ENCODE measurements around the gene SORCS2.

The SORCS2 gene

DNA sequence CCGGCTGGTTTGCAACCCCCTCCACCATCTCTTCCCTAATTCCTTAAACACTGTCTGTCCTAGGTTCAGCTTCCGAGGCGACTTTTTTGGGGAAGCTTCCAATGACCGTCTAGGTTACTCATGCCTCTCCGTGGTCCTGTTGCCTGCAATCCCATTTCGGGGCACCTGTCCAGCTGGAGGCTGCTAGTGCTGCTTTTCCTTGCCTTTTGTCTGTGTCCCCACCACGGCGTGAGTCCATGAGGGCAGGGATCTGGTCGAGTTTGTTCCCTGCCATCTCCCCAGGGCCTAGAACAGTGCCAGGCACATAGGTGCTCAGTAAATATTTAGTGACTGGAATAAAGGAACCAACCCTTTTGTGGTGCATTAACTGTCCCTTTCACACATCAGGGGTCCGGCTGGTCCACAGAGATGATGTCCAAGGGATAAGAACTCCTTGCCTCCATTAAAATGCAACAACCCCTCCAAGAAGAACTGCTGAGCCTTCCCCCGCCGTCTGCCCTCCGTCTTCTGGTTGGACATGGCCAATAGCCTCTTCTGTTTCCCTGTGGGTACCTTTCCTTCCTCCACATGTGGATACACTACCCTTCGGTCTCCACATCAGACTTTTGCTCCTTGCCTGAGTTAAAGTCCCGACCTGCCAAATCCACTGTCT is 5.7 kb upstream of the SORCS2 start:
- ChIA-PET CTCF (interaction anchor here (2.0 kb wide), 1 partner anchor 8 kb away, joined by 10 read pairs; no protein-coding TSS in a partner anchor), POLR2A (no interaction called here)
- DNase-seq (ENCODE audit: low read depth, low spot score): no peak
- H3K4me3 ChIP-seq (ENCODE audit: low read depth, low read length): no peak overlapping the region
- TF ChIP-seq, protein P1, sequence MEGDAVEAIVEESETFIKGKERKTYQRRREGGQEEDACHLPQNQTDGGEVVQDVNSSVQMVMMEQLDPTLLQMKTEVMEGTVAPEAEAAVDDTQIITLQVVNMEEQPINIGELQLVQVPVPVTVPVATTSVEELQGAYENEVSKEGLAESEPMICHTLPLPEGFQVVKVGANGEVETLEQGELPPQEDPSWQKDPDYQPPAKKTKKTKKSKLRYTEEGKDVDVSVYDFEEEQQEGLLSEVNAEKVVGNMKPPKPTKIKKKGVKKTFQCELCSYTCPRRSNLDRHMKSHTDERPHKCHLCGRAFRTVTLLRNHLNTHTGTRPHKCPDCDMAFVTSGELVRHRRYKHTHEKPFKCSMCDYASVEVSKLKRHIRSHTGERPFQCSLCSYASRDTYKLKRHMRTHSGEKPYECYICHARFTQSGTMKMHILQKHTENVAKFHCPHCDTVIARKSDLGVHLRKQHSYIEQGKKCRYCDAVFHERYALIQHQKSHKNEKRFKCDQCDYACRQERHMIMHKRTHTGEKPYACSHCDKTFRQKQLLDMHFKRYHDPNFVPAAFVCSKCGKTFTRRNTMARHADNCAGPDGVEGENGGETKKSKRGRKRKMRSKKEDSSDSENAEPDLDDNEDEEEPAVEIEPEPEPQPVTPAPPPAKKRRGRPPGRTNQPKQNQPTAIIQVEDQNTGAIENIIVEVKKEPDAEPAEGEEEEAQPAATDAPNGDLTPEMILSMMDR (IDR thresholded peaks at IDR 0.05; ENCODE audit: insufficient read depth, low read length, missing control alignments): no peak

DNA sequence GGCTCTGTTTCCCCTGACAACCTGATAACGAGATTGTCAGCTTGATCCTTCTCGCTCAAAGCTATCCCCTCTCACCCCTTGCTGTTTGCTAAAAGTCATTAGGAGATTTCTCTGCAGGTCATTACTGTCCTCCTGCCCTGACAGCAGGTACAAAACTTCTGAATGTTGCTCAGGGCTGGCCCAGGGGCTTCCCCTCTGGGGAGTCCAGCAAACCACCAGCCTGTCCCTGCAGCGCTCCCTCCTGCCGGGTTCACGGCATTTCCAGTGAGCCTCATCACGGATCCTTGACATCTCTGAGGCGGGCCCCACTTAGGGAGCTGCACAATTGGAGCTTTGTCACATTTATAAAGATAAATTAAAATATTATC is 5.2 kb upstream of the SORCS2 start:
- ChIA-PET POLR2A (no interaction called here), CTCF (no interaction called here)
- no peak for DNase-seq (ENCODE audit: low read depth, low spot score)
- TF ChIP-seq, protein P1 (IDR thresholded peaks at IDR 0.05; ENCODE audit: insufficient read depth, low read length, missing control alignments): no peak
- no peak overlapping the region for H3K4me3 ChIP-seq (ENCODE audit: low read depth, low read length)

DNA sequence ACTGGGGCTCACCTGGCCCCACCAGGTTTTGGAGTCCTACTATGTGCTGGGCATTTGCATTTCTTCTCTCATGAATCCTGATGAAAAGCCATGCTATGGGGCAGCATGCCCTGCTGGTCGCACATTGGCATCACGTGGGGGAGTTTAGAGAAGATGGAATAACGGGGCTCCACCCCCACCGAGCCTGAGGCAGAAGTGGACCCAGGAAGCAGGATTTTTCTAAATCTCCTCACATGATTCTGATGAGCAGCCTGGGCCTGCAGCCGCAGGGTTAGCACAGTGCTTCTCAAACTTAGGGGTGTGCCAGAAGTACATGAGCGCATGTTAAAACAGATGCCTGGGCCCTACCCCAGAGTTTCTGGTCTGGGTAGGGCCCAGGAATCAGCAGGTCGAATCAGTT is 4.6 kb upstream of the SORCS2 start:
- TF ChIP-seq, protein P1 (IDR thresholded peaks at IDR 0.05; ENCODE audit: insufficient read depth, low read length, missing control alignments): no peak
- H3K4me3 ChIP-seq (ENCODE audit: low read depth, low read length): no peak overlapping the region
- CTCF ChIA-PET: interaction anchor here (0.7 to 5.1 kb wide), 2 partner anchors 108 to 150 kb away, joined by 3 to 103 read pairs; no protein-coding TSS in a partner anchor
- POLR2A ChIA-PET: no interaction called here
- DNase-seq (ENCODE audit: low read depth, low spot score): no peak

DNA sequence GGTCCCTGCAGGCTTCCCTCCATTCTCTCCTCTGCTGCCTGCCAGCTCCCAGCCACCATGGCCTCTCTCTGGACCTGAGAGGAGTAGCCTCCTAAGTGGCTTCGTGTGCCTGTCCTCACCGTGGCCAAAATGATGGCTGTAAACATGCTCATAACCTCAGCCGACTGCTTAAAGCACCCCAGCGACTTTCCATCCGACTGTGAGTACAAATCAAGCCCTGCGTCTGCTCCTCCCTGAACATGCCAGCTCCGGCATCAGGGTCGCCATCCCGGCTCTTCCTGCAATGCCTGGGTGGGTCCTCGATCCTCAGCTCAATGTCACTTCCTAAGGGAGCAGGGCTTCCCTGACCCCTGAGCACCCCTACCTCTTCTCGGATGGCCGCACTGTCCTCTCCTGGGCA is 3.3 kb upstream of the SORCS2 start:
- TF ChIP-seq, protein P1 (IDR thresholded peaks at IDR 0.05; ENCODE audit: insufficient read depth, low read length, missing control alignments): no peak
- ChIA-PET CTCF (interaction anchor here (1.0 to 5.1 kb wide), 7 partner anchors 32 to 483 kb away, joined by 3 to 103 read pairs (median 4); no protein-coding TSS in a partner anchor), POLR2A (no interaction called here)
- no peak for DNase-seq (ENCODE audit: low read depth, low spot score)
- H3K4me3 ChIP-seq (ENCODE audit: low read depth, low read length): no peak overlapping the region

DNA sequence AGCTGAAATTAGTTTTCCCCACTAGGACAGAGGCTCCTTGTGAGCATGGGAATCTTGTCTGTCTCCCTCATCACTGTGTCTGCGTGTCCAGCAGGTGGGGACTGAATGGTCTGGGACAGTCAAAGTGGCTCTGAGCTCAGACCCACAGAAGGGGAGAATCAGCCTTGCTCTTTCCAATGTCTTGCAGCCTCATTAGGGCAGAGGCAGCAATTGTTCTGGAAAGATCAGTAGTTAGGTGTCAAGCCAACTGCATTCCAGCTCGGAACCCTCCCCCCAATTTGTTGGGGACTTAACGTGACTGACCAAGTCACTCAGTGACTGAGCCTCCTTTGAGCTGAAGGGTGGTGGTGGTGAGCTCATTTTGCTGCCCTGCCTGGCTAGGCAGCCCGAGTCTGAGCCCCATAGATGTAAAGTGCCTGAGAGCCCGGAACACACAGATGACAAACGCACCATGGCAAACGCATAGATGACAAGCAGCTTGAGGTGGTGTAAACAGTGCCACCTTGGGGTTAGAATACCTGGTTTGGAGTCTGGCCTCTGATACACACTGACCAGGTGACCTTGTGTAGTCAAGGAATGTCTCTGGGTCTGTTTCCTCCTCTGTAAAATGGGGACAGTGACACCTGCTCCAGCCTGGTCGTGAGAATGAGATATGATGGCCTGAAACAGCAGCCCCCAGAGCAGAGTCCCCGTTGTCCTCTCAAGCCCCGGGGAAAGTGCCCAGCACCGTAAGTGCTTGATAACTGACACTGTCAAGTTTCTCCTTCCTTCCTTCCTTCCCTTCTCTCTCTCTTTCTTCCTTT is 2.7 kb upstream of the SORCS2 start:
- ChIA-PET CTCF (interaction anchor here (1.0 to 5.1 kb wide), 10 partner anchors 13 to 530 kb away, joined by 3 to 103 read pairs (median 6); no protein-coding TSS in a partner anchor), POLR2A (no interaction called here)
- H3K4me3 ChIP-seq (ENCODE audit: low read depth, low read length): no peak overlapping the region
- TF ChIP-seq, protein P1 (IDR thresholded peaks at IDR 0.05; ENCODE audit: insufficient read depth, low read length, missing control alignments): no peak
- no peak for DNase-seq (ENCODE audit: low read depth, low spot score)

DNA sequence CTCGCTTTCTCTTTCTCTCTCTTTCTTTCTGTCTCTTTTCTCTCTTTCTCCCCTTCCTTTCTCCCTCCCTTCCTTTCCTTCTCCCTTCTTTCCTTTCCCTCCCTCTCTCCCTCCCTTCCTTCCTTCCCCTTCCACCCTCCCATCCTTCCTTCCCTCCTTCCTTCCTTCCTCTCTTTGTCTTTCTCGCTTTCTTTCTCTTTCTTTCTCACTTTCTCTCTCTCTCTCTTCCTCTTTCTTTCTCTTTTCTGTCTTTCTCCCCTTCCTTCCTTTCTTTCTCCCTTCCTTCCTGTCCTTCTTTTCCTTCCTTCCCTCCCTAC is 2.1 kb upstream of the SORCS2 start:
- CTCF ChIA-PET: interaction anchor here (1.1 to 5.1 kb wide), 8 partner anchors 12 to 530 kb away, joined by 3 to 103 read pairs (median 6); no protein-coding TSS in a partner anchor
- H3K4me3 ChIP-seq (ENCODE audit: low read depth, low read length): no peak overlapping the region

More for the DNA sequence above, 2.1 kb upstream of the SORCS2 start:
- no peak for DNase-seq (ENCODE audit: low read depth, low spot score)
- POLR2A ChIA-PET: no interaction called here
- TF ChIP-seq, protein P1 (IDR thresholded peaks at IDR 0.05; ENCODE audit: insufficient read depth, low read length, missing control alignments): no peak
